GM20000 (cell line): Measurements from ENCODE around the gene SLC22A1.
"Not testable (repeated sequence)": the region's sequence is repeated elsewhere in the genome, so short reads cannot be mapped to it uniquely, and the experiment has no call there.

Source experiments
- DNase-seq: peaks from one replicate; pipeline ENCODE4 v3.0.0; 2012; ENCODE audit warnings: low spot score
- CTCF ChIP-seq: IDR thresholded peaks from 2 replicates; pipeline ENCODE4 v1.5.1; 2012; ENCODE audit warnings: mild to moderate bottlenecking, control low read depth; ENCODE audit errors: extremely low read depth, missing control alignments

The SLC22A1 gene

GRCh38 chr6:160124605-160125004, 3.0 kb downstream of the SLC22A1 start:
- no peak for DNase-seq
- no peak for TF ChIP-seq CTCF

- not testable (repeated sequence) for DNase-seq
Observed at GRCh38 chr6:160125105-160125504, 3.5 kb downstream of the SLC22A1 start.

- DNase-seq: no peak
- no peak for TF ChIP-seq CTCF
Observed at GRCh38 chr6:160127270-160128124, 5.9 kb downstream of the SLC22A1 start.

- no peak for DNase-seq
- TF ChIP-seq CTCF: no peak
Observed at GRCh38 chr6:160128125-160128683, 6.6 kb downstream of the SLC22A1 start.

GRCh38 chr6:160128879-160129516, 7.4 kb downstream of the SLC22A1 start:
- no peak for TF ChIP-seq CTCF
- no peak for DNase-seq

GRCh38 chr6:160129881-160130615, 8.4 kb downstream of the SLC22A1 start:
- TF ChIP-seq CTCF: no peak
- no peak for DNase-seq

- TF ChIP-seq CTCF: no peak
Observed at GRCh38 chr6:160130729-160131484, 9.3 kb downstream of the SLC22A1 start.

More at GRCh38 chr6:160130729-160131484, 9.3 kb downstream of the SLC22A1 start:
- DNase-seq: no peak
